ENCODE data around the gene PKP1. TPM values are rescaled to one million over a fixed set of nuclear protein-coding genes. Genes with fewer than 3 reads are reported as not detected.

PKP1 gene
- polyA plus RNA-seq, 3 donors = not detected

DNA sequence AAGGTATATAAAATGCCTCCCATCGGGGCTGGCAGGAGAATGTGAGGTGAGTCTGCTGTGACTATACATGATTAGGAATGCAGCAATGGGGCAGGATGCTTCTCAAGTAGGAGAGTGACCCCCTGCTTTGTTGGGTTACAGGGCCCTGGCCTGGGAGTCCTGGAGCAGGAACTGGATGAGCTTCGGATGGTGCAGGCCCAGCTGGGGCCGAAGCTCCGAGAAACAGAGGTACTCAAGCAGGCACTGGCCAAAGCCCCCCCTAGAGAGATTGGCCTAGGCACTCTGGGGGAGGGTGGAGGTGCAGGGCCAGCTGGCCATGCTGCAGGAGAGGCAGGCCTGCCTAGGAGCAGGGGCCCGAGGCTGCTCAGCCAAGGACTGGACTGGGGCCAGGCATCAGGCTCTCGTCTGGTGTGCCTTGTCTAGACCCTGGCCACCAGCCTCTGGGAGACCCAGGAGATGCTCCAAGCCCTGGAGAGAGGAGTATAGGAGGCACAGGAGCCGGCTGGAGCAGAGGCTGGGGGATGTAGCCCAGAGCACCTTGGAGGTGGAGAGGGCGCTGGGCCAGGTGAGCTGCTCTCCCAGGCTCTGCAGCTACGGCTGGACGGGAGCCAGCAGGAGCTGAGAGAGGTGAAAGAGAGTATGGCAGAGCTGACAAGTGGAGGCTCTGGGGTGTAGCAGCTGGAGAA, 32.8 kb upstream of the PKP1 start:
- Mint-ChIP-seq H3K27ac (no peak overlapping the region), H3K9me3 (no peaks in the 10 kb centered on the region), H3K4me3 (no peak overlapping the region), H3K27me3 (ENCODE audit: low read depth in 3 of 3) (peaks cover 0 to 3% (median 1%) of the 10 kb centered on the region in 3 donors), H3K4me1 (no peaks in the 10 kb centered on the region), H3K36me3 (no peaks in the 10 kb centered on the region)
- no peaks in the 10 kb centered on the region for H3K4me1 ChIP-seq (ENCODE audit: control insufficient read depth in 1 of 2, insufficient read depth in 2 of 2, low read length in 2 of 2)
- H3K36me3 ChIP-seq (replicated peaks in 1 of 2; ENCODE audit: control insufficient read depth in 1 of 2, insufficient read depth in 2 of 2, low read length in 2 of 2) = no peaks in the 10 kb centered on the region
- no peak for TF ChIP-seq CTCF (IDR thresholded peaks at IDR 0.05)
- intact Hi-C loops (cut with micrococcal nuclease) = no loop called here
- H4K20me1 ChIP-seq (ENCODE audit: insufficient read depth, low read length) = no peaks in the 10 kb centered on the region
- H3K9ac ChIP-seq (ENCODE audit: insufficient read depth, low read length, poor library complexity, severe bottlenecking) = no peak overlapping the region
- 90% methylated on average over 10 of the region's 10 CpGs for WGBS (ENCODE audit: insufficient coverage)
- peaks cover 2 to 9% of the 10 kb centered on the region in 2 donors for H3K27me3 ChIP-seq (ENCODE audit: control insufficient read depth in 2 of 2, insufficient read depth in 2 of 2, low read length in 2 of 2)
- H3K4me3 ChIP-seq (replicated peaks in 1 of 3; ENCODE audit: low read depth in 2 of 3, low read length in 3 of 3) = no peak overlapping the region
- peak in 1 of 3 donors; percentile 1 for DNase-seq
- H3K27ac ChIP-seq (ENCODE audit: low read depth in 1 of 2, low read length in 2 of 2) = no peak overlapping the region
- no peak overlapping the region for H3K4me2 ChIP-seq (replicated peaks; ENCODE audit: extremely low read depth, low read length, poor library complexity, severe bottlenecking)
- H3K79me2 ChIP-seq (ENCODE audit: insufficient read depth, low read length) = no peaks in the 10 kb centered on the region
- H3K9me3 ChIP-seq (replicated peaks in 1 of 2; ENCODE audit: control insufficient read depth in 1 of 2, insufficient read depth in 1 of 2, low read length in 2 of 2) = no peaks in the 10 kb centered on the region
- no peak overlapping the region for H2AFZ ChIP-seq (ENCODE audit: insufficient read depth, low read depth, low read length, poor library complexity, severe bottlenecking)

DNA sequence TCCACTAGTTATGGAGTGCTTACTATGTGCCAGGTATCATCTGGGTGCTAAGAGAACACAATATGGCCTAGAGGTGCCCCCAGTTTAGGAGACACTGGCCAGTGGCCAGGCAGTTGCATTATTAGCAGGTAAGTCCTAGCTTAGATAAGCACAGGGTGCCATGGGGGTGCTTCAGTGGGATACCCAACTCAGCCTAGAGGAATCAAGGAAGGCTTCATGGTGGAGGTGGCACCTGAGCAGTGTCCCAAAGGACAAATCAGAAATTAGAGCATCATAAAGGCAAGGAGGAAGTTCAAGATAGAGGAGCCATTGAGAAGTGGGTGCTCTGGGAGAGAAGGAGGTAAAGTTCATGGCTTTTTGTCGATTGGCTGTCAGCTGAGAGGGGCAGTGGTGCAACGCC, 31.9 kb upstream of the PKP1 start:
- Mint-ChIP-seq H3K36me3 (no peaks in the 10 kb centered on the region), H3K9me3 (no peaks in the 10 kb centered on the region), H3K4me1 (no peaks in the 10 kb centered on the region), H3K4me3 (no peak overlapping the region), H3K27me3 (ENCODE audit: low read depth in 3 of 3) (peaks cover 0 to 3% (median 1%) of the 10 kb centered on the region in 3 donors), H3K27ac (peak overlapping the region in 1 of 7 donors; percentile 66)
- Histone ChIP-seq H3K9ac (ENCODE audit: insufficient read depth, low read length, poor library complexity, severe bottlenecking) (no peak overlapping the region), H3K79me2 (ENCODE audit: insufficient read depth, low read length) (no peaks in the 10 kb centered on the region), H3K27me3 (ENCODE audit: control insufficient read depth in 2 of 2, insufficient read depth in 2 of 2, low read length in 2 of 2) (peaks cover 0 to 3% of the 10 kb centered on the region in 2 donors), H2AFZ (ENCODE audit: insufficient read depth, low read depth, low read length, poor library complexity, severe bottlenecking) (no peak overlapping the region), H3K4me2 (replicated peaks; ENCODE audit: extremely low read depth, low read length, poor library complexity, severe bottlenecking) (no peak overlapping the region), H3K4me3 (replicated peaks in 1 of 3; ENCODE audit: low read depth in 2 of 3, low read length in 3 of 3) (no peak overlapping the region), H3K4me1 (ENCODE audit: control insufficient read depth in 1 of 2, insufficient read depth in 2 of 2, low read length in 2 of 2) (no peaks in the 10 kb centered on the region), H3K27ac (ENCODE audit: low read depth in 1 of 2, low read length in 2 of 2) (no peak overlapping the region), H4K20me1 (ENCODE audit: insufficient read depth, low read length) (no peaks in the 10 kb centered on the region), H3K9me3 (replicated peaks in 1 of 2; ENCODE audit: control insufficient read depth in 1 of 2, insufficient read depth in 1 of 2, low read length in 2 of 2) (no peaks in the 10 kb centered on the region), H3K36me3 (replicated peaks in 1 of 2; ENCODE audit: control insufficient read depth in 1 of 2, insufficient read depth in 2 of 2, low read length in 2 of 2) (no peaks in the 10 kb centered on the region)
- intact Hi-C loops (cut with micrococcal nuclease) = no loop called here
- DNase-seq = peak in 1 of 3 donors; percentile 1
- WGBS (ENCODE audit: insufficient coverage) = 79% methylated on average over 2 of the region's 2 CpGs
- TF ChIP-seq CTCF (IDR thresholded peaks at IDR 0.05) = no peak

Data from CD14-positive monocyte (primary cell).